COR-L47 (cell line): Measurements from ENCODE around the gene MFRP.

ENCODE experiments used
- DNase-seq: peaks from one replicate; lab custom pipeline; 2025; lab: John Stamatoyannopoulos, UW

Gene MFRP

DNA sequence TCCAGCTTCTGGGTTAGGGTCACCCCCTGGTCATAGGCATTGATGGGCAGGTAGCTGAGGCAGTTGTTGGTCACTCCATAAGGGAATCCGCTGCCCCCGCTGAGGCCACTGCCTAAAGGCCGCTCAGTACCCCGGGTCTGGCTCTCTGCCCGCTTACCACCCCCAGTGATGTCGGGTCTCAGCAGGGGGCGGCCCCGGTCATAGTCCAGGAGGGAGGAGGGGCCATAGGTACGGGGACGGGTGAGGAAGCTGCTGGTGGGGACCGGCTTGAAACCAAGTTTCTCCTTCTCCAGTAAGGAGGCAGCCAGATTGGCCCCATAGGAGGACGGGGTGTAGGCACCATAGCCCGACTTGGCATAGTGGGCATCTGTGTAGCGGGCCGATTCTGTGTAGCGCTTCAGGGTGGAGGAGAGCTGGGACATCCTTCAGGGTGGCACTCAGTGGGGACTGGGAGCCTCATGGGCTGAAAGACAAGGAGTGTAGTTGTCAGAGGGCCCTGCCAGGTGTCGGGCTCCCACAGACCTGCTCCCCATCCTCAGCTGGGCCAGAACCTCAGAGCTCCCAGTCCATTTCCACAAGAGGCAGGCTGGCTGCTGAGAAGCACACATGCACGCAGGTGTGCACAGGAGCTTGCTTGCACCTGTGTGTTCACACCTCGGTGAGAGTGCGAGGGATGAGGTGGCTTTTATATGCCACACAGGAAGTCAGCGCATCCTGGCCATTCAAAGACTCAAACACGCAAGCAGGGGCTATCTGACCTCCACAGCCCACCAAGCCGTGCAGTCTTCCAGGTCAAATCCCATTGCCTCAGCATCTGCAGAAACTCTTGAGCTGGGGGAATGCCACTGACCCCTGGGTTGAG lies 26.8 kb upstream of the MFRP start:
- no peak for DNase-seq

DNA sequence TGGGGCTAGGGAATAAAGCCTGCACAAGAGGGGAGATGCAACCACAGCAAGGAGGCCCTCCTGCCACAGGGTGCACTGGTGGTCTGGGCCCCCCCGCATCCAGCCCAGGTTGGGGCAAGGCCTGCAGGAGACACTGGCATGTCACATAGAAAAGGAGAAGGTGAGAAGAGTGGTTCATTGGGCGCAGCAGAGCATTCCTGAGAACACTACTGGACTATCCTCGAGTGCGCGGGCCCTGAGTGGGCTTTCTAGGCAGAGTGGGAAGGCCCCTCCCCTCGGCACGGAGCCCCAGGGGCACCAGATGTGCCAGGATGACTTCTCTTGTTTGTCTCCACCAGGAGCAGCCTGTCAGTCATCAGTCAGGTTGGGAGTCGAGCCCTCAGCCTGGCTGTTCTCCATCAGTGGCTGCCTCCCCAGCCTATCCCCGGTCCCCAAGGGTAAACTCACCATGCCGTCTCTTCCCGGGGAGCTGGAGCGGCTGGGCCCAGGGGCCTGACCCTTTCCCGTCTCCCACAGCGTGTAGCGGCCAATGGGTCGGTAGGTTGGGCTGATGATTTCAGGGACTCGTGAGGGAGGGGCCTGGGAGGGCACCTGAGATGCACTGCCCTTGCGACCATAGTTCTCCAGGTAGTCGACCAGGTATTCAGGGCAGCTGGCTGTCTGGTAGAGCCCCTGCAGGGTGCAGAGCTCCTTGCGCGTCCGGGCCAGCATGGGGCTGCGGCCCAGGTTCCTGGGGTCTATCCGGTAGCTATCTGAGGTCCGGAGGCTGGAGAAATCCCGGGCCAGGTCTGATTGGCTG lies 26.0 kb upstream of the MFRP start:
- DNase-seq = no peak

DNA sequence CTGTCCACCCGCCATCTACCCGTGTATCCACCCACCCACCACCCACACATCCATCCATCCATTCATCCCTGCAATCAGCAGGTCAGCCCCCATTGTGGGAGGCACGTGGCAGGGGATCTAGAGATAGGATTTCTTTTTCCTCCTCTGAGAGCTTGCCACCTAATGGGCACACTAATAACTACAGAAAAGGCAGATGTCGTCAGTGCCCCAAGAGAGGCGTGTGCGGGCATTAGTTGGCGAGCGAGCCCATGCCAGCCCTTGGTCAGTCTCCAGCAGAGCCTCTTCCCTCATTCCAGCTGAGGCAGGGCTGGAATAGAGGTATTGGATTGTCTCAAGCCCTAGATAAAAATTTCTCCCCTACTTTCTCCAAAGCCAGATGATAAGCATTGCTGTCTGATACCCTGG lies 25.3 kb upstream of the MFRP start:
- peak; percentile 71 for DNase-seq

DNA sequence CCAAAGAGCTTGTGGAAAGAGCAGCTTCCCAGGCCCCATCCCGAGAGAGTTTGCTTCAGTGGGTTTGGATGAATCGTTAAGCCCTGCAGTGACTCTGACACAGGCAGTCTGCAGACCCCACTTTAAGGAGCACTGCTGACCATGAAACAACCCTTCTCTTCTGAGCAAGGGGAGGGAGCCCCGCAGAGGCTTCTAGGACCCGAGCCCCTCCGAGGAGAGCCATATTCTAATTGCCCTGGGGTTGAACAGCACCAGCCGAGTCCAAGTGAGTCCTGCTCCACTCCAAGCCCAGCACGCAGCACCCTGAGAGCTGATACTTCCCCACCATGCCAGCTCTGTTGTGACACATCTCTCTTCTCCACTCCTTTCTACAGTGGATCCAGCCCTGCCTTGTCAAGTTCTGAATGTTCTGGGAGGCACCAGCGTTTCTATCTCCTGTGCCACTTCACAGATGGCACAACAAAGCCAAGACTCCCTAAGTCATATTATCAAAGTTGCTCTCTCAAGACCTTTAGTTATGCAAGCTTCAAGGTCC lies 24.6 kb upstream of the MFRP start:
- DNase-seq = no peak

GRCh38 chr11:119370486-119371046 lies 24.1 kb upstream of the MFRP start:
- DNase-seq = no peak

GRCh38 chr11:119369132-119369925 lies 22.8 kb upstream of the MFRP start:
- DNase-seq = no peak

- peak; percentile 6 for DNase-seq
These were observed 21.9 kb upstream of the MFRP start for GRCh38 chr11:119368121-119369034.

- no peak for DNase-seq
These were observed 21.2 kb upstream of the MFRP start for GRCh38 chr11:119367661-119368120.

DNA sequence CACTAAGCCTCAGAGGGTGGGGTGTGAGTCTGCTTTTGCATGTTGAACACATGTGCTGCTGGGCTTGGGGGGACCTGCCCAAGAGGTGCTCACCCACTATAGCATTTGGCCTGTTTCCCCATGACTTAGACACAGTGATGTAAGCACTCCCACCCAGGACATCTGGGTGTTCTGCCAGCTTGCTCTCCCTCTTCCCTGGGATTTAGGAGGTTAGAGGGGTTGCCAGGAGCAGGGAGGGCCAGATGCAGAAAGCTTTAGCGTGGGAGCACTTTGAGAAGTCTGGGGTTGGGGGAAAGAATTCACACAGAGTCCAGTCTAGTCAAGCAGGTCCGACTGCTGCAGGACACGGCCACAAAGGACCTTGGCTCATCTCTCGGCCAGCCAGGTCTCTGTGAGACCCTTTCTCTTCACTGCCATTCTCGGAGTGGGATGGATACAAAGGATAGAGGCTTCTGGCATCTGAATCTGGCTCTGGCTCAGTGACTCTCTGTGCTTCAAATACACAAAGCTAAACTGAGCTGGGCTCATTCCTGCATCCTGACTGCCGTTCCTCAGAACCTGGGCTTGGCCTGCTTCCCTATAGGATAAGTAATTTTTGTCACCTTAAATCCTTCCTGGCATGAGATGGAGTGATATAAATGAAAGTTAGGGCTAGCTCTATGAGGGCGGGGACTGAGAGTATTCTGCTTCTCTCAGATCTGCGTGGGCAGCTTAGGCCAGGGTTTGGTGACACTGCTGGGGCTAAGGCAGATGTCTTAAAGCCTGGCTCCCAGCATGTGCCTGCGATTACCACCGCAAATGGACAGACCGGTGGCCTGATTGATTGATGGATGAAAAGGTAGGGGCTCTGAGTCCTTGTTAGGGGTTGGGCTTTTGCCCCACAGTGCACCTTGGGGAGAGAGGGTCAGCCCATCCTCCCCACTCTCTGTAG lies 20.4 kb upstream of the MFRP start:
- no peak for DNase-seq

- DNase-seq = no peak
These were observed 18.6 kb upstream of the MFRP start for GRCh38 chr11:119365071-119365591.

DNA sequence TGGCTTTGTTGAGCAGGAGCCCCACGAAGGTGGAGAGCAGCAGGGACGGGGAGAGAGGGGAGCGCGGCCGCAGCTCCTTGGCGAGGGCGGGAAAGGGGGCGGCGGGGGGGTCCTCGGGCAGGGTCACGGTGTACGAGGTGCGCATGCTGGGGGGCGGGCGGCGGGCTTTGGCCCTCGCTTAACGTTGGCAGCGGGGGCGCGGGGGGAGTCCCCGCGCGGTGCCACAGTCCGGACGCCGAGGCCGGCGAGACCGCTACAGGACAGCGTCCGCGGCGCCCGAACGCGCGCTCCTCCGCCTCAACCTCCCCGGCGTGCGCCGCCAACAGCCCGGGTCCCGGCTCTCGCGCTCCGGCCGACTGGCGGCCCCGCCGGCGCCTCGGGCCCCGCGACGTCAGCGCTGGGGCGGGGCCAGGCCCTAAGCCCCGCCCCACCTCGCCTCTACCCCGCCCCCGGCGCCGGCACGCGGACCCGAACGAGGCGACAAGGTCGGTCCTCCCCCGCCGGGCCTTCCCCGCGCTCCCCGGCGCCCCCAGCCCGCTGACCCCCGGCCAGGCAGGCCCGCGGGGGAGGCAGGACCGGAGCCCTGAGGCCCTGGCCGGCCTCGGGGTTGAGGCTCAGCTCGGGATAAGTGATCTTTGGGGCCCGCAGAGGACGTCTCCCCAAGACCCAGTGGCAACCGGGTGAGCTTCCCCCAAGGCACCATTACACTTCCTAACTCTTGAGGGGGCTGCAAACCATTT lies 17.5 kb upstream of the MFRP start:
- DNase-seq = no peak

GRCh38 chr11:119363081-119363850 lies 16.8 kb upstream of the MFRP start:
- DNase-seq = no peak

DNA sequence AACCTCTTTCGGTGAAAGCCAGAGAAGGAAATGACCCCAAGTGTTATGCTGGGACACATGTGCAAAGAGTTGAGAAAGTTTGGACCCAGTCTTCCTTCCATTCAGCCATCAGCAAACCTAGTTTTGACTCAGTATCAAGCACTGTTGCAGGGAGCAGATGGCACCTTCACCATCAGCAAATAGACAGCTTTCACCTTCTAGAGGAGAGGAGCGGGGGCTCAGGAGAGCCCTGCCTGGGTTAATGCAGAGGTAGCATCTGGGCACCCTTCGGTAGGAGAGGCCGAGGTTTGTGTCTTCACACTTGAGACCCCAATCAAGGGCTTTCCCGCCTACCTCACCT lies 16.2 kb upstream of the MFRP start:
- DNase-seq = no peak

- no peak for DNase-seq
These were observed 15.6 kb upstream of the MFRP start for GRCh38 chr11:119361941-119362725.

DNA sequence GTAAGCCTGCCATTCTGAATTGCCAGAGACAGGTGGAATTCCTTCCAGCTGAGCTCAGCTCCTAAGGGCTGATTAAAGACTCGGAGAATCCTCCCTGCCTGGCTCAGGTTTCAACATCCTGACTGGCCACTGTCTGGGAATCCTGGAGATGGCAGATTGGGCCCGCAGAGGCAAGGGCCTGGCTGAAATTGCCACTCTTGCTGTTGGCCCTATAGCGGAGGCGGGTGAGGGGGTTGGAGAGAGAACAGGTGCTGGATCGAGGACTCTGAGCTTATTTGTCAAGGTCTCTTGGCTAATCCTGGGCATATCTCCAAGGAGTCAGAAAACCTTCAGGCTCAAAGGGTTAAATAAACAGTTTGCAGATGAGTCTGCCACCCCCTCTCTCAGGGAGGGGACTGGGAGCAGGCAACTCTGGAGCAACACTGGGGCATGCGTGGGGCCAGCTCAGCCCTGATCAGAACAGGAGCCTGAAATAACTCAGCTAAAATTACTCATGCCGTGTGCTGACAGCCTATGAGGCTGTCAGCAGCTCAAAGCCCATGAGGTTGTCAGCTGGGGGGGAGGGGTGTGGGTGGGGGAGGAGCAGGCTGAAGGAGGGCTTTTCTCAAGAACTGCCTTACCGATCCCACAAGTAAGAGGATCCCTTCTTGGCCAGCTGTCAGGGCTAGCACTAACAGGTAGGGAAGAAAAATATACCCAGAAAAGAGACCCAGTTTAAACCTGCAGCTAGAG lies 14.7 kb upstream of the MFRP start:
- peak; percentile 36 for DNase-seq
